AG04450 (cell line): ENCODE measurements around the gene GALM. TPM values are rescaled to one million over a fixed set of nuclear protein-coding genes. Genes with fewer than 3 reads are reported as not detected.

ENCODE experiments used
- CTCF ChIA-PET: fragments of 300-600, 350-600 bp; formaldehyde crosslinking; extraction: SDS; loops from one replicate; lab custom pipeline; 2022; ENCODE audit warnings: antibody characterized with exemption, inconsistent platforms; lab: Charles Lee
- POLR2A ChIA-PET: fragments of 350-600 bp; formaldehyde crosslinking; extraction: SDS; loops from one replicate; lab custom pipeline; 2021; ENCODE audit warnings: antibody characterized with exemption, inconsistent platforms; lab: Yijun Ruan, JAX
- DNase-seq: peaks from one replicate; pipeline ENCODE4 v3.0.0-alpha.2; 2011; ENCODE audit warnings: low read depth, low spot score
- H3K27ac ChIP-seq: one replicate; pipeline ENCODE4 v1.5.1; 2012; ENCODE audit warnings: low read depth, low read length, control low read depth
- H3K27me3 ChIP-seq: one replicate; pipeline ENCODE4 v1.6.0; 2012; ENCODE audit warnings: low read length; ENCODE audit not compliant: control insufficient read depth, insufficient read depth
- H3K4me3 ChIP-seq: 2 replicates; pipeline ENCODE4 v1.5.1; 2011; ENCODE audit warnings: mild to moderate bottlenecking, low read depth, low read length, control low read depth
- H3K9me3 ChIP-seq: 2 replicates; pipeline ENCODE4 v1.5.1; 2012; ENCODE audit warnings: low read length; ENCODE audit not compliant: control insufficient read depth, insufficient read depth
- CTCF ChIP-seq: IDR thresholded peaks from 2 replicates; pipeline ENCODE4 v1.5.1; 2011; ENCODE audit warnings: low read depth, low read length, control low read depth, inconsistent platforms
- polyA plus RNA-seq: library from polyadenylated mRNA; depleted of rRNA; stranded (reverse); fragments of >200 nt; gene quantifications from 2 replicates; pipeline ENCODE4 v1.2.3, GENCODE V29; 2011

GALM gene
- polyA plus RNA-seq, 1 experiment, result 19.0 TPM

GRCh38 chr2:38683766-38684165 is 17.9 kb downstream of the GALM start:
- H3K4me3 ChIP-seq, result no peak overlapping the region
- H3K27me3 ChIP-seq, result no peaks in the 10 kb centered on the region
- POLR2A ChIA-PET, result no interaction called here
- H3K9me3 ChIP-seq, result peaks cover 3% of the 10 kb centered on the region; the same call in 1 of the 2 replicates
- H3K27ac ChIP-seq, result no peak overlapping the region
- CTCF ChIA-PET, result interaction anchor here (0.8 kb wide), 1 partner anchor 102 kb away, joined by 3 read pairs; no protein-coding TSS in a partner anchor
- no peak for TF ChIP-seq CTCF
- DNase-seq, result no peak

GRCh38 chr2:38685116-38685735 is 19.3 kb downstream of the GALM start:
- POLR2A ChIA-PET, result no interaction called here
- DNase-seq, result no peak
- Histone ChIP-seq H3K27ac (no peak overlapping the region), H3K27me3 (no peaks in the 10 kb centered on the region), H3K9me3 (peaks cover 3% of the 10 kb centered on the region; the same call in 1 of the 2 replicates), H3K4me3 (no peak overlapping the region)
- TF ChIP-seq CTCF, result no peak
- CTCF ChIA-PET, result no interaction called here

GRCh38 chr2:38690499-38691420 is 24.8 kb downstream of the GALM start:
- no peak for TF ChIP-seq CTCF
- ChIA-PET CTCF (interaction anchor here (1.1 kb wide), 1 partner anchor 109 kb away, joined by 3 read pairs; no protein-coding TSS in a partner anchor), POLR2A (interaction anchor here (0.5 to 2.8 kb wide), 10 partner anchors 12 to 315 kb away, joined by 3 to 13 read pairs (median 5); partner anchors contain the start of genes GALM, HNRNPLL and SRSF7)
- Histone ChIP-seq H3K4me3 (no peak overlapping the region), H3K9me3 (no peaks in the 10 kb centered on the region), H3K27ac (peak overlapping the region; percentile 90), H3K27me3 (no peaks in the 10 kb centered on the region)
- peak; percentile 84 for DNase-seq

- no peaks in the 10 kb centered on the region for H3K27me3 ChIP-seq
- ChIA-PET POLR2A (interaction anchor here (2.4 to 2.8 kb wide), 2 partner anchors 11 to 90 kb away, joined by 12 to 13 read pairs; partner anchors contain the start of gene HNRNPLL), CTCF (no interaction called here)
- H3K27ac ChIP-seq, result no peak overlapping the region
- DNase-seq, result no peak
- TF ChIP-seq CTCF, result no peak
- no peaks in the 10 kb centered on the region for H3K9me3 ChIP-seq
- no peak overlapping the region for H3K4me3 ChIP-seq
Observed at GRCh38 chr2:38691994-38692393, 26.1 kb downstream of the GALM start.
